ENCODE measurements around the gene SMG9. TPM values are rescaled to one million over a fixed set of nuclear protein-coding genes. Genes with fewer than 3 reads are reported as not detected.

The SMG9 gene
- total RNA-seq, 1 experiment from 2014 or later: 76.0 TPM

DNA sequence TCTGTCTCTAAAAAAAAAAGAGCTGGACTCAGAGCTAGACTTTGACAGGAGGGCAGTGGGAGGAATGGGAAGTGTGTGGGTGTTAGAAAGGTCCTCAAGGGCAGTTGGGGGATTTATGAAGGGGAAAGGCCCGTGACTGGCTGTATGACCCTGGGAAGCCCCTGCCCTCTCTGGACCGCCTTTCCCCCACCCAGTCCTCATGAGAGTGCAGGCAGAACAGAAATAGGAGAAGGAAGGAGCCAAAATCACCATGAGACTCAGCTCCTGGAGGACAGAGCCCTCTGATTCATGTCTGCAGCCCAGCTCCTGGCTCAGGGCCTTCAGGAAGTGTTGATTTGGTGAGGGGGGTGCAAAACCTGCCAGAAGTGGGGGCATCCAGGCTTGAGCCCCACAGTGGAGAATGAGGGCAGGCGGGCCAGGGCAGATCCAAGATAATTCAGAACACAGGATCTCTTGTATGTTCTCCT, 8.7 kb upstream of the SMG9 start:
- Mint-ChIP-seq H3K4me1 (ENCODE audit: insufficient read depth, unreplicated experiment) (peaks cover 55% of the 10 kb centered on the region), H3K4me3 (ENCODE audit: unreplicated experiment) (no peak overlapping the region), H3K27me3 (ENCODE audit: insufficient read depth, unreplicated experiment) (no peaks in the 10 kb centered on the region), H3K36me3 (ENCODE audit: insufficient read depth, unreplicated experiment) (peaks cover 39% of the 10 kb centered on the region), H3K9me3 (ENCODE audit: unreplicated experiment) (no peaks in the 10 kb centered on the region), H3K27ac (ENCODE audit: low read depth, unreplicated experiment) (peak overlapping the region; percentile 76)
- no TSS peak for BruUV-seq (replicated peaks)
- ChIA-PET POLR2A (interaction anchor here (0.6 to 20.1 kb wide), 6 partner anchors 10 to 637 kb away, joined by 3 to 409 read pairs (median 10); partner anchors contain the start of genes KCNN4 and SMG9), CTCF (interaction anchor here (0.6 to 2.2 kb wide), 6 partner anchors 12 to 23 kb away, joined by 3 to 9 read pairs (median 6); partner anchors contain the start of gene KCNN4)
- TF ChIP-seq, protein P1, sequence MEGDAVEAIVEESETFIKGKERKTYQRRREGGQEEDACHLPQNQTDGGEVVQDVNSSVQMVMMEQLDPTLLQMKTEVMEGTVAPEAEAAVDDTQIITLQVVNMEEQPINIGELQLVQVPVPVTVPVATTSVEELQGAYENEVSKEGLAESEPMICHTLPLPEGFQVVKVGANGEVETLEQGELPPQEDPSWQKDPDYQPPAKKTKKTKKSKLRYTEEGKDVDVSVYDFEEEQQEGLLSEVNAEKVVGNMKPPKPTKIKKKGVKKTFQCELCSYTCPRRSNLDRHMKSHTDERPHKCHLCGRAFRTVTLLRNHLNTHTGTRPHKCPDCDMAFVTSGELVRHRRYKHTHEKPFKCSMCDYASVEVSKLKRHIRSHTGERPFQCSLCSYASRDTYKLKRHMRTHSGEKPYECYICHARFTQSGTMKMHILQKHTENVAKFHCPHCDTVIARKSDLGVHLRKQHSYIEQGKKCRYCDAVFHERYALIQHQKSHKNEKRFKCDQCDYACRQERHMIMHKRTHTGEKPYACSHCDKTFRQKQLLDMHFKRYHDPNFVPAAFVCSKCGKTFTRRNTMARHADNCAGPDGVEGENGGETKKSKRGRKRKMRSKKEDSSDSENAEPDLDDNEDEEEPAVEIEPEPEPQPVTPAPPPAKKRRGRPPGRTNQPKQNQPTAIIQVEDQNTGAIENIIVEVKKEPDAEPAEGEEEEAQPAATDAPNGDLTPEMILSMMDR (IDR thresholded peaks at IDR 0.05; ENCODE audit: unreplicated experiment): no peak
- peak; percentile 47 for DNase-seq (ENCODE audit: unreplicated experiment)
- intact Hi-C loops (cut with micrococcal nuclease): loop anchor here (10.0 kb wide), 1 partner anchor 981 kb away; the partner anchor contains the start of gene BCL3

DNA sequence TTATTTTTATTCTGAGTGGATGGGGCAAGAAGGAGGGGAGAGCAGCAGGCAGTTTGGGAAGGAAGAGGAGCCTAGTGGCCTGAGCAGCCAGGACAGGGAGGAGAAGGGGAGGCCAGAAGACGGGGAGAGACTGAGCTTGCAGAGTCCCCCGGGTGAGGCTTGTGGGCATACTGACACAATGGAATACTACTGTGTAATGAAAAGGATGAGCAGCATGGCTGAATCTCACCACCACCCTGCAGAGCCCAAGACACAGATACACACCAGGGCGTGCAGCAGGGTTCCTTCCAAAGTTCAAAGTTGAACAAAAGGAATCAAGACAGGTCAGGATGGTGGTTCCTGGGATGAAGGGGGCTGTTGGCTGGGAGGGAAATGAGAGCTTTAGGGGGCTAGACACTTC, 8.1 kb upstream of the SMG9 start:
- Mint-ChIP-seq H3K9me3 (ENCODE audit: unreplicated experiment) (no peaks in the 10 kb centered on the region), H3K36me3 (ENCODE audit: insufficient read depth, unreplicated experiment) (peaks cover 32% of the 10 kb centered on the region), H3K27ac (ENCODE audit: low read depth, unreplicated experiment) (peak overlapping the region; percentile 76), H3K4me3 (ENCODE audit: unreplicated experiment) (no peak overlapping the region), H3K27me3 (ENCODE audit: insufficient read depth, unreplicated experiment) (no peaks in the 10 kb centered on the region), H3K4me1 (ENCODE audit: insufficient read depth, unreplicated experiment) (peaks cover 62% of the 10 kb centered on the region)
- no TSS peak for BruUV-seq (replicated peaks)
- intact Hi-C loops (cut with micrococcal nuclease): loop anchor here (10.0 kb wide), 1 partner anchor 982 kb away; the partner anchor contains the start of gene BCL3
- TF ChIP-seq, protein P1 (IDR thresholded peaks at IDR 0.05; ENCODE audit: unreplicated experiment): no peak
- CTCF ChIA-PET: interaction anchor here (0.6 to 2.2 kb wide), 9 partner anchors 11 to 157 kb away, joined by 3 to 9 read pairs (median 4); partner anchors contain the start of gene KCNN4
- POLR2A ChIA-PET: interaction anchor here (0.6 to 20.1 kb wide), 4 partner anchors 8 to 235 kb away, joined by 4 to 409 read pairs (median 61); partner anchors contain the start of genes KCNN4 and SMG9
- no peak for DNase-seq (ENCODE audit: unreplicated experiment)

DNA sequence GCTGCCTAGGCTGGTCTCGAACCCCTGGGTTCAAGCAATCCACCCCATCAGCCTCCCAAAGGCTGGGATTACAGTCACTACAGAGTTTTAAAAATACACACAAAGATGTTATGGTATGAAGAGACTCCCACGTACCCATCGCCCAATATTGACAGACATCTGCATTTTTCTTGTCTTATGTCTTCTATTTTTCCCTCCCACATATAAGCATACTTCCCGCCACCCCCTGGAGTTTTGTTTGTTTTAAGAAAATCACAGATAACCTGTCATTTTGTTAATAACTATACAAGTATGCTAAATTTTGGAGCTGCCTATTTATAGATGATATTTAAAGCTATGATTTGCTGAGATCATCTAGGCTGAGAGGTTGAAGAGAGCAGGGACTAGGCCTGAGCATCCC, 6.2 kb upstream of the SMG9 start:
- TF ChIP-seq, protein P1 (IDR thresholded peaks at IDR 0.05; ENCODE audit: unreplicated experiment): no peak
- POLR2A ChIA-PET: interaction anchor here (2.6 to 20.1 kb wide), 3 partner anchors 7 to 92 kb away, joined by 19 to 409 read pairs (median 117); partner anchors contain the start of genes KCNN4, PLAUR and SMG9
- Mint-ChIP-seq H3K4me3 (ENCODE audit: unreplicated experiment) (no peak overlapping the region), H3K4me1 (ENCODE audit: insufficient read depth, unreplicated experiment) (peaks cover 67% of the 10 kb centered on the region), H3K9me3 (ENCODE audit: unreplicated experiment) (no peaks in the 10 kb centered on the region), H3K36me3 (ENCODE audit: insufficient read depth, unreplicated experiment) (peaks cover 14% of the 10 kb centered on the region), H3K27ac (ENCODE audit: low read depth, unreplicated experiment) (no peak overlapping the region), H3K27me3 (ENCODE audit: insufficient read depth, unreplicated experiment) (no peaks in the 10 kb centered on the region)
- intact Hi-C loops (cut with micrococcal nuclease): loop anchor here (10.0 kb wide), 1 partner anchor 984 kb away; the partner anchor contains the start of gene BCL3
- no TSS peak for BruUV-seq (replicated peaks)
- CTCF ChIA-PET: interaction anchor here (0.6 to 4.2 kb wide), 2 partner anchors 15 to 816 kb away, joined by 4 to 14 read pairs; no protein-coding TSS in a partner anchor
- DNase-seq (ENCODE audit: unreplicated experiment): no peak

DNA sequence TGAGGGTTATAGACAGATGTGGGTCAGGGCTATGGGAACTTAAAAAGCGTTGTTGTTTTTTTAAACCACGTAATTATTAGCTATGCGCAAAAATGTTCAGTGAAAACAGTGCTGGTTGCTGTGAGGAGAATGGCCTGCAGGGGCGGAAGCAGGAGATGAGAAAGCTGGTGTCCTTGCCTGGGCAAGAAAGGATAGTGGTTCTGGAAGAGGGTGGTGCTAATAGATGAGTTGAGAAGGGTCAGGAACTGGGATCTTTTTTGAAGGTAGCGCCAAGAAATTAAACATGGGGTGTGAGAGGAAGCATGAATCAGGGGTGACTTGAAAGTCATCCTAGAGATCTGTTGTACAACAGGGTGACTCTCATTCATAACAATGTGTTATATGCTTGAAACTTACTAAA, 4.8 kb upstream of the SMG9 start:
- peak; percentile 96 for DNase-seq (ENCODE audit: unreplicated experiment)

More for the DNA sequence above, 4.8 kb upstream of the SMG9 start:
- Mint-ChIP-seq H3K27ac (ENCODE audit: low read depth, unreplicated experiment) (peak overlapping the region; percentile 71), H3K9me3 (ENCODE audit: unreplicated experiment) (no peaks in the 10 kb centered on the region), H3K27me3 (ENCODE audit: insufficient read depth, unreplicated experiment) (no peaks in the 10 kb centered on the region), H3K4me1 (ENCODE audit: insufficient read depth, unreplicated experiment) (peaks cover 61% of the 10 kb centered on the region), H3K4me3 (ENCODE audit: unreplicated experiment) (peak overlapping the region; percentile 6), H3K36me3 (ENCODE audit: insufficient read depth, unreplicated experiment) (peaks cover 9% of the 10 kb centered on the region)
- BruUV-seq (replicated peaks): no TSS peak
- intact Hi-C loops (cut with micrococcal nuclease): loop anchor here (1.0 kb wide), 1 partner anchor 26 kb away; no protein-coding TSS in a partner anchor
- ChIA-PET CTCF (interaction anchor here (0.6 to 4.2 kb wide), 7 partner anchors 10 to 51 kb away, joined by 3 to 14 read pairs (median 4); partner anchors contain the start of gene KCNN4), POLR2A (interaction anchor here (0.8 to 20.1 kb wide), 12 partner anchors 6 to 234 kb away, joined by 3 to 409 read pairs (median 5); partner anchors contain the start of genes IRGQ, KCNN4, PLAUR and SMG9)
- TF ChIP-seq, protein P1 (IDR thresholded peaks at IDR 0.05; ENCODE audit: unreplicated experiment): peak; percentile 47
